CD4-positive, CD25-positive, alpha-beta regulatory T cell (primary cell): Measurements from ENCODE around the gene FGD6. TPM values are rescaled to one million over a fixed set of nuclear protein-coding genes. Genes with fewer than 3 reads are reported as not detected.
A peak's percentile ranks its signal among the peaks of the same experiment; 100 is the strongest.

Source experiments
- ATAC-seq, 2 donors: fragments of 150-1000 bp; cut with Tn5 transposase; one replicate each; pipeline ENCODE4 v1.10.0; 2021; ENCODE audit warnings: low read depth in 2 of 2, moderate number of reproducible peaks in 2 of 2, moderate library complexity in 1 of 2
- DNase-seq, 3 donors: peaks; one replicate each; pipeline versions ENCODE4 v3.0.0 to v3.0.0-alpha.2; 2012 to 2022; ENCODE audit warnings: mixed read lengths in 1 of 3
- H3K27ac ChIP-seq: one replicate; pipeline ENCODE4 v1.7.0; 2013; ENCODE audit warnings: mild to moderate bottlenecking, low read length; ENCODE audit not compliant: insufficient read depth, poor library complexity, severe bottlenecking
- H3K27me3 ChIP-seq: one replicate; pipeline ENCODE4 v1.7.0; 2013; ENCODE audit warnings: low read length; ENCODE audit not compliant: control insufficient read depth, insufficient read depth
- H3K36me3 ChIP-seq: one replicate; pipeline ENCODE4 v1.7.0; 2013; ENCODE audit warnings: mild to moderate bottlenecking, low read length, moderate library complexity; ENCODE audit not compliant: control insufficient read depth, insufficient read depth
- H3K4me1 ChIP-seq: 2 replicates; pipeline ENCODE4 v1.7.0; 2013; ENCODE audit warnings: mild to moderate bottlenecking, low read length; ENCODE audit not compliant: insufficient read depth, control insufficient read depth, poor library complexity, severe bottlenecking
- H3K4me3 ChIP-seq: one replicate; pipeline ENCODE4 v1.7.0; 2013; ENCODE audit warnings: low read depth, mild to moderate bottlenecking, low read length, moderate library complexity
- H3K9me3 ChIP-seq, 2 experiments: 1 replicate in 1 of 2; 2 replicates in 1 of 2; pipeline ENCODE4 v1.7.0; 2013; ENCODE audit warnings: low read length in 2 of 2, mild to moderate bottlenecking in 1 of 2, moderate library complexity in 1 of 2; ENCODE audit not compliant: control insufficient read depth in 2 of 2
- H3K27ac Mint-ChIP-seq, 3 donors: one replicate each; pipeline ENCODE4 v1.8.0; 2020 to 2022; ENCODE audit warnings: mild to moderate bottlenecking in 3 of 3, mixed read lengths in 3 of 3, moderate library complexity in 2 of 3
- H3K27me3 Mint-ChIP-seq: one replicate; pipeline ENCODE4 v1.8.0; 2022; ENCODE audit warnings: mild to moderate bottlenecking, mixed read lengths
- H3K36me3 Mint-ChIP-seq: one replicate; pipeline ENCODE4 v1.8.0; 2020; ENCODE audit warnings: mixed read lengths
- H3K4me1 Mint-ChIP-seq, 4 donors: one replicate each; pipeline ENCODE4 v1.8.0; 2020 to 2022; ENCODE audit warnings: mixed read lengths in 4 of 4, mild to moderate bottlenecking in 1 of 4
- H3K4me3 Mint-ChIP-seq, 4 donors: one replicate each; pipeline ENCODE4 v1.8.0; 2020 to 2022; ENCODE audit warnings: mild to moderate bottlenecking in 4 of 4, mixed read lengths in 4 of 4, moderate library complexity in 3 of 4
- H3K9me3 Mint-ChIP-seq, 7 donors: one replicate each; pipeline ENCODE4 v1.8.0; 2020 to 2022; ENCODE audit warnings: mixed read lengths in 7 of 7, mild to moderate bottlenecking in 3 of 7, moderate library complexity in 2 of 7
- polyA plus RNA-seq, 4 donors: library from polyadenylated mRNA; unstranded; fragments of 300-500 nt; fragmentation: Illumina TruSeq; gene quantifications; one replicate each; pipeline ENCODE4 v1.2.3, GENCODE V29; 2021
- total RNA-seq: library from RNA; stranded (reverse); gene quantifications from one replicate; pipeline ENCODE4 v1.2.3, GENCODE V29; 2022

FGD6 gene
- total RNA-seq: 0.79 TPM
- under 1 TPM in 3 of 4 donors, not detected in 1; 0.06 to 0.10 (median 0.08) TPM for polyA plus RNA-seq

GRCh38 chr12:95217377-95218149 lies at the start of gene FGD6, which contains the start of gene VEZT:
Gene FGD6, minus strand, starts transcription at chr12:95217467. Its CDS starts 227 bp downstream, at chr12:95217240.
Gene VEZT, plus strand, starts transcription at chr12:95217807. Its CDS starts 44 bp downstream, at chr12:95217851.
- Mint-ChIP-seq H3K9me3 (peaks cover 0 to 1% (median 0%) of the 10 kb centered on the region in 7 donors), H3K4me3 (peak within 1 kb of the TSS; percentile 94 to 100 (median 98)), H3K36me3 (peaks cover 3% of the 10 kb centered on the region), H3K27me3 (peaks cover 31% of the 10 kb centered on the region), H3K4me1 (peaks cover 17 to 51% (median 38%) of the 10 kb centered on the region in 4 donors), H3K27ac (peak within 1 kb of the TSS; percentile 91 to 96 (median 96))
- Histone ChIP-seq H3K36me3 (no peaks in the 10 kb centered on the region), H3K9me3 (no peaks in the 10 kb centered on the region), H3K4me3 (peak within 1 kb of the TSS; percentile 96), H3K27me3 (peaks cover 5% of the 10 kb centered on the region), H3K27ac (peak within 1 kb of the TSS; percentile 93), H3K4me1 (peaks cover 13% of the 10 kb centered on the region)
- ATAC-seq: peak; percentile 94 to 96
- DNase-seq: peak; percentile 97 to 99 (median 98)

- no peaks in the 10 kb centered on the region for H3K27me3 Mint-ChIP-seq
- Histone ChIP-seq H3K27ac (no peak overlapping the region), H3K9me3 (no peaks in the 10 kb centered on the region), H3K4me1 (no peaks in the 10 kb centered on the region), H3K4me3 (no peak overlapping the region), H3K27me3 (no peaks in the 10 kb centered on the region), H3K36me3 (peaks cover 54% of the 10 kb centered on the region)
- H3K27ac Mint-ChIP-seq: peak overlapping the region in 1 of 3 donors; percentile 49
- no peak overlapping the region for H3K4me3 Mint-ChIP-seq
- H3K9me3 Mint-ChIP-seq: no peaks in the 10 kb centered on the region
- H3K36me3 Mint-ChIP-seq: peaks cover 22% of the 10 kb centered on the region
- ATAC-seq (no peak), DNase-seq (no peak)
- H3K4me1 Mint-ChIP-seq: peaks cover 0 to 4% (median under 1%) of the 10 kb centered on the region in 4 donors
Observed at GRCh38 chr12:95266254-95266653, 49.0 kb upstream of the FGD6 start.

GRCh38 chr12:95265765-95266164 lies 48.5 kb upstream of the FGD6 start:
- no peaks in the 10 kb centered on the region for H3K9me3 ChIP-seq
- no peak overlapping the region for H3K4me3 Mint-ChIP-seq
- peaks cover 21% of the 10 kb centered on the region for H3K36me3 Mint-ChIP-seq
- no peaks in the 10 kb centered on the region for H3K4me1 ChIP-seq
- no peaks in the 10 kb centered on the region for H3K9me3 Mint-ChIP-seq
- no peak overlapping the region for H3K27ac Mint-ChIP-seq
- H3K4me1 Mint-ChIP-seq: peaks cover 0 to 4% (median under 1%) of the 10 kb centered on the region in 4 donors
- H3K27me3 Mint-ChIP-seq: no peaks in the 10 kb centered on the region
- DNase-seq (no peak), ATAC-seq (no peak)
- H3K27me3 ChIP-seq: no peaks in the 10 kb centered on the region
- peaks cover 53% of the 10 kb centered on the region for H3K36me3 ChIP-seq
- H3K27ac ChIP-seq: no peak overlapping the region
- no peak overlapping the region for H3K4me3 ChIP-seq

- H3K27ac Mint-ChIP-seq: no peak overlapping the region
- no peaks in the 10 kb centered on the region for H3K9me3 Mint-ChIP-seq
- Histone ChIP-seq H3K4me1 (no peaks in the 10 kb centered on the region), H3K36me3 (peaks cover 41% of the 10 kb centered on the region), H3K4me3 (no peak overlapping the region), H3K27ac (no peak overlapping the region), H3K9me3 (no peaks in the 10 kb centered on the region), H3K27me3 (no peaks in the 10 kb centered on the region)
- peaks cover 26% of the 10 kb centered on the region for H3K36me3 Mint-ChIP-seq
- no peak for ATAC-seq
- H3K4me1 Mint-ChIP-seq: peaks cover 0 to 7% (median 2%) of the 10 kb centered on the region in 4 donors
- H3K27me3 Mint-ChIP-seq: no peaks in the 10 kb centered on the region
- no peak for DNase-seq
- no peak overlapping the region for H3K4me3 Mint-ChIP-seq
Observed at GRCh38 chr12:95262808-95263207, 45.5 kb upstream of the FGD6 start.

- Mint-ChIP-seq H3K4me3 (no peak overlapping the region), H3K36me3 (peaks cover 28% of the 10 kb centered on the region), H3K27ac (no peak overlapping the region), H3K4me1 (peaks cover 0 to 8% (median 4%) of the 10 kb centered on the region in 4 donors), H3K9me3 (no peaks in the 10 kb centered on the region), H3K27me3 (no peaks in the 10 kb centered on the region)
- H3K4me1 ChIP-seq: no peaks in the 10 kb centered on the region
- H3K9me3 ChIP-seq: no peaks in the 10 kb centered on the region
- H3K4me3 ChIP-seq: no peak overlapping the region
- ATAC-seq (no peak), DNase-seq (no peak)
- no peak overlapping the region for H3K27ac ChIP-seq
- H3K36me3 ChIP-seq: peaks cover 43% of the 10 kb centered on the region
- H3K27me3 ChIP-seq: no peaks in the 10 kb centered on the region
Observed at GRCh38 chr12:95261109-95261508, 43.8 kb upstream of the FGD6 start.

- Mint-ChIP-seq H3K4me1 (peaks cover 0 to 12% (median 5%) of the 10 kb centered on the region in 4 donors), H3K36me3 (peaks cover 40% of the 10 kb centered on the region), H3K27ac (no peak overlapping the region), H3K4me3 (no peak overlapping the region), H3K27me3 (no peaks in the 10 kb centered on the region), H3K9me3 (no peaks in the 10 kb centered on the region)
- H3K27ac ChIP-seq: no peak overlapping the region
- no peak for DNase-seq
- H3K4me3 ChIP-seq: no peak overlapping the region
- ATAC-seq: no peak
- H3K9me3 ChIP-seq: no peaks in the 10 kb centered on the region
- H3K4me1 ChIP-seq: no peaks in the 10 kb centered on the region
- peaks cover 47% of the 10 kb centered on the region for H3K36me3 ChIP-seq
- H3K27me3 ChIP-seq: no peaks in the 10 kb centered on the region
Observed at GRCh38 chr12:95259368-95259767, 42.1 kb upstream of the FGD6 start.

- peaks cover 40% of the 10 kb centered on the region for H3K36me3 Mint-ChIP-seq
- no peak for ATAC-seq
- H3K4me3 ChIP-seq: no peak overlapping the region
Observed at GRCh38 chr12:95258803-95259202, 41.5 kb upstream of the FGD6 start.

More at GRCh38 chr12:95258803-95259202, 41.5 kb upstream of the FGD6 start:
- H3K27me3 Mint-ChIP-seq: no peaks in the 10 kb centered on the region
- no peak overlapping the region for H3K4me3 Mint-ChIP-seq
- Histone ChIP-seq H3K27me3 (no peaks in the 10 kb centered on the region), H3K9me3 (no peaks in the 10 kb centered on the region), H3K4me1 (no peaks in the 10 kb centered on the region), H3K36me3 (peaks cover 52% of the 10 kb centered on the region), H3K27ac (no peak overlapping the region)
- no peak for DNase-seq
- no peak overlapping the region for H3K27ac Mint-ChIP-seq
- H3K4me1 Mint-ChIP-seq: peaks cover 0 to 12% (median 5%) of the 10 kb centered on the region in 4 donors
- H3K9me3 Mint-ChIP-seq: no peaks in the 10 kb centered on the region
